HTERT RPE-1 (cell line): ENCODE measurements around the gene CFAP54.

Source experiments
- in situ Hi-C: fragments of 300-500 bp; cut with MboI; formaldehyde crosslinking; loops from 4 replicates; pipeline ENCODE4 v1.14.3; 2020; ENCODE audit warnings: low sequenced_read_pairs

Gene CFAP54

GRCh38 chr12:96743606-96744005 is 254.2 kb downstream of the CFAP54 start:
- in situ Hi-C loops = no loop called here

DNA sequence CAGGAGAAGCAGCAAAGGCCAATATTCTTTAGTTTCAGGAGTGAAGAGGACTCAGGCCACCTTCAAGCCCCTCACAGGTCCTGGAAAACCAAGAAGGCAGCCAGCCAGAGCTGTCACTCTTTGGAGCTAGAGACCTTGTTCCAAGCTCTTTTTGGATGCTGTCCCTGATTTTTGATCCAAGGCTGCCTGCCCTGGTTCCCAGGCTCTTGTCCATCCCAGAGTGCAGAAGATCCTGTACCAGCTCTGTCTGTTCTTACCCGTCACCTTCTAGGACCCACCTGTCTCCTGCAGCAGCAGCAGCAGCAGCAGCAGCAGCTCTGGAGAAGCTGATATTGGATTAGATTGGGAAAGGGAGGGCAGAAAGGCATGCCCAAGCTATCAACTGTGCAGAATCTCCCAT is 260.6 kb downstream of the CFAP54 start:
- in situ Hi-C loops = no loop called here

GRCh38 chr12:96751626-96752025 is 262.2 kb downstream of the CFAP54 start:
- in situ Hi-C loops = no loop called here

- in situ Hi-C loops = no loop called here
Measured at GRCh38 chr12:96752211-96752610, 262.8 kb downstream of the CFAP54 start.

DNA sequence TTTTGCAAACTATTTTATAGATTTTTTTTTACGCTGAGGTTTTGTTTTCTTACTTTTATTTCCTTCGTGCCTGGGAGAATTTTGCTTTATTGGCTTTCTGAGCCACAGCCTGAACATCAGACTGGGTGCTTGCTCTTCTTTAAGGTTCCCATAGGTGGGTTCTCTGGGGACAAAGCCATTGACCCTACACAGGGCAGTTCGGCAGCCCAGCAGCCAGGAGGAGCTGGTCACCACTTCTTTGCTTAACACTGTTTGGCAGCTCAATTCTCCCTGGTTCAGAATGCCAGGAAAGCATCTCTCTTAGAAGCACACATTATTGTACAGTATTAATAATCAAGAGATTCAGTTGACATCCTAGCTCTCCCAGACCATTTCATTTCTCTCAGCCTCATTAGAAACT is 276.9 kb downstream of the CFAP54 start:
- in situ Hi-C loops = no loop called here

DNA sequence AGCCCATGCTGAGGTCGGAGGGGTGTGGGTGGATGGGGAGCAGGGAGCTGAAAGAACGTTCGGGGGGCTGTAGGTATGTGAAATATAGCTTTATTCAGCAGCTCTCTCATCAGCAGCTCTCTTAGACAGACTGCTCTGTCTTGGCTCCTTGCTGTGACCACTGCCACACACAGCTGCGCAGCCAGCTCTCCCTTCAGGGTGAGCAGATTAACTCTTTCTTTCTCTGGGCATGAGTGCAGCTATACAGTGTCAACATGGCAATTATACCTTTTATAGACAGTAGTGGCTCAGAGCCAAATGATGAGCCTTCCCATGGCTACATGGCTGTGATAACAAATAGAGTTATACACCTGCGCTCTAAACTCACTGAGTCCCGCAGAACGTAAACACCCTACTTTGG is 280.0 kb downstream of the CFAP54 start:
- in situ Hi-C loops = no loop called here

- in situ Hi-C loops = no loop called here
Measured at GRCh38 chr12:96770219-96771102, 281.1 kb downstream of the CFAP54 start.

GRCh38 chr12:96773031-96773430 is 283.7 kb downstream of the CFAP54 start:
- in situ Hi-C loops = no loop called here

GRCh38 chr12:96774496-96775256 is 285.3 kb downstream of the CFAP54 start:
- in situ Hi-C loops = no loop called here

DNA sequence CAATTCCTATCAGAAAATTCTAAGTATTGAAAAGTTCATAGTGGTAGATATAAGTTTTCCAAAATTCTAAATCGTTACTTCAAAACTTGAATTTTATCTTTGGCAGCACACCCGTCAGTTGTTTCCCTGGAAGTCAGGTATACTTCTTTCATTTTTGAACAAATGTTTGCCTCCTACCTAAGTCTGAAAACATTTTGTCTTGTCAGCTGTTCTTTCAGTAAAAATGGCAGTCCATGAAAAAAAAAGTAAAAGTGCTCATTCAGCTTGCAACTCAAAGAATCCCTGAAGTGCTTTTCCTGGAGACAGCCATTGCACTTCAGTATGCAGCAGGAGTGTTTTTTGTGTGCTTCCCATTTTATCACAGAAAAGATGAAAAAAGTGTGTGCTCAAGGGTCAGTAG is 287.5 kb downstream of the CFAP54 start:
- in situ Hi-C loops = no loop called here

DNA sequence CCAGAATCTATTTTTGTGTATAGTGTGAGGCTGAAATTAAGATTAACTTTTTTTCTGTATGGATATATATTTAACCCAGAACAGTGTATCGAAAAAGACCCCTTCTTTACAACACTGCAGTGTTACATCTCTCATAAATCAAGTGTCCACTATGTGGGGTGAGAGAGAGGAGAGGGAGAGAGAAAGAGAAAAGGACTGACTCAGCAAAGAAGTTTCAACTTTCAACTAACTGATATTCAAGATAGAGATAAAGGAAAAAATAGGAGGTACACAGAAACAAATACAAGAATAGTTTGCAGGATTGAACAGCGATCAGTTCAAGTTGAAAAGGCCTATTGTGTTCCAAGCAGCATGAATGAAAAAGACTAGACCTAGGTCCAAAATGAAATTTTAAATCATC is 291.0 kb downstream of the CFAP54 start:
- in situ Hi-C loops = no loop called here

DNA sequence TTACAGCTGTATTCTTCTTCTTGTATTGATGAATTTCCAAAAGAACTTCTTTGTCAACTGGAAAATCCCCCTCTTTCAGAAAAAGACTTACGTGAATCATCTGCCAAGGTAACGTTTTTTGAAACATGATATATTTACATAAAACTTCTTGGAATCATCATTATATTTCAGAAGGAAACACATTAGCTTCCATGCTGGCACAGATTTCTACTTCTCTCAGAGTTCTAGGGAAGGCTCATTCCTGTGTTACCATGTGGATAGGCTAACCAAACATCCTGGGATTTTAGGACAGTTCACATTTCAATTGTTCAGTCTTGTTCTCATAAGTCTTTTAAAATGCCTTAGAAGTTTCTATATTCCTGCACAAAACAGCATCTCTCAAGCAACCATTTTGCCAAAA is 297.4 kb downstream of the CFAP54 start:
- in situ Hi-C loops = no loop called here

DNA sequence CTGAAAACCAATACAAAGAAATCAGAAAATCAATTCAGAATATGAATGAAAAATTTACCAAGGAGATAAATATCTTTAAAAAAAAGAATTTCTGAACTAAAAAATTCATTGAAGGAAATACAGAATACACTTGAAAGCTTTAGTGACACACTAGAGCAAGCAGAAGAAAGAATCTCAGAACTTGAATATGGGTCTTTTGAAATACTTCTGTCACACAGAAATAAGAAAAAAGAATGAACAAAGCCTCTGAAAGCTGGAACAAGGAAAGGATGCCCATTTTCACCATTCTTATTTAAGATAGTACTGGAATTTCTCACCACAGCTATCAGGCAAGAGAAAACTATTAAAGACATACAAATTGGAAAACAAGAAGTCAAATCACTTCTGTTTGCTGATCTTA is 314.6 kb downstream of the CFAP54 start:
- in situ Hi-C loops = no loop called here

DNA sequence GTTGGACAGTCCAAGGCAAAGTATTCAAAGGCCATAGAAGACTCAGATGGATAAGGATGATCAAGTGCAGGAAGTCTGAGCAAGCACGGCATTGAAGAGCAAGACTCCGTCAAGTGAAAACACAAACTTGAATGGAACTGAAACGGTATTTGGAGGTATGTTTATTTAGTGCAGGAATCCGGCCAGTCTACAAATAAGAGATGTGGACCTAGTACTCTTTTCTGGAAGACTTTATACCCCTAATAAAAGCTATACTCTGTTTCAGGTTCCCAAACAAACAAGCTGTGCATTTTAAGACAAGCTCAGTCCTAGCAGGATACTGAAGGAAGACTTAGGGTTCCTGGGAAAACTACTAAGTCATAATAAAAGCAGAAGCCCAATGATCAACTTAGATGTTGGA is 316.9 kb downstream of the CFAP54 start:
- in situ Hi-C loops = no loop called here

DNA sequence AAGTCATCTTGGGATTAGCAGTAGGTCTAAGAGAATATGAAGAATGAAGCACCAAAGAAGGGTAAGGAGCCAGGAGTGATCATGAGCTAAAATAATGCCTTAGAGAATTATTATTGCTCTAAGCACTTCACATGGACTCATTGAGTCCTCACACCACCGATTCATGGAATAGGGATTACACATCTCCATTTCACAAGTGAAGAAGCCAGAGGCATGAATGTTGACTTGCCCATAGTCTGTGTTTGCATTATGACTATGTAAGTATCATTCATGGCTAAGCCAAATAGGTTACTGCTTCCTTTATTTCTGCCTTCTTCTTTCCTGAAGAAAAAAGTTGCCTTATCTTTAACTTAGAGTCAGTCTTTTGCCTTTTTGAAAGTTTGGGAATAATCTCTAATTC is 318.4 kb downstream of the CFAP54 start:
- in situ Hi-C loops = no loop called here

DNA sequence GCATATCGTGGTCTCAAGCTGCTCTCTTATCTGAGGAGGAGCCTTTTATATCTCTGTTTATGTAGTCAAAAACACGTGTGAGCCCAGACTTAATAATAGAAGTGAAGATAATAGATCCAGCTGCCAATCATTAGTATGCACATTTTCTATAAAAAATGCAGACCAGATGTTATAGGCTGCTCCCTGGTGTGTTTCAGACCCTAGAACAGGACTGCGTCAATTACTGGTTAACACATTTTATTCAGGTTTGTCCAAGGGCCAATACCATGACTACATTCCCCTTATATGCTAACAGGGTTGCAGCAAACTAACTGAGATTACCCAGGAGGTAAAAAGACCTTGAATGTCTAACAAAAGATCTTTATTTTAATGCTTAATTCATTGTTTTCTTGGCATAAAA is 319.2 kb downstream of the CFAP54 start:
- in situ Hi-C loops = no loop called here

DNA sequence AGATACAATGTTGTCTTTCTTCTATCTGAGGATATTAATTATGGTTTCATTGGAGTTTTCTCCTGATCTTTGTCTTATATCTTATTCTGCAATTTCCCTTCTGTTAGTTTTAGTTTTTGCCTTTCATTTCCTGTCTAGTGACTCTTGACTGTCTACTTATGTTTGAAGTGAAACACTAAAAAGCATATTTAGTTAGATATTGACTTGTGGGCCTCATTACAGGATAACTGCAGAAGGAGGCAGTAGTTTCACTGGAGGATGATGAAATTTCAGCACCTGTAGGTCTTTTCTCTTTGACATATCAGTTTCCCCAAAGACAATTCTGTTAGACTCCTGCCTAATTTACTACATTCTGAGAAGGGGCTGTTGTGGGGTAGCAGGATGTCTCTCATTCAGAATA is 320.1 kb downstream of the CFAP54 start:
- in situ Hi-C loops = no loop called here

DNA sequence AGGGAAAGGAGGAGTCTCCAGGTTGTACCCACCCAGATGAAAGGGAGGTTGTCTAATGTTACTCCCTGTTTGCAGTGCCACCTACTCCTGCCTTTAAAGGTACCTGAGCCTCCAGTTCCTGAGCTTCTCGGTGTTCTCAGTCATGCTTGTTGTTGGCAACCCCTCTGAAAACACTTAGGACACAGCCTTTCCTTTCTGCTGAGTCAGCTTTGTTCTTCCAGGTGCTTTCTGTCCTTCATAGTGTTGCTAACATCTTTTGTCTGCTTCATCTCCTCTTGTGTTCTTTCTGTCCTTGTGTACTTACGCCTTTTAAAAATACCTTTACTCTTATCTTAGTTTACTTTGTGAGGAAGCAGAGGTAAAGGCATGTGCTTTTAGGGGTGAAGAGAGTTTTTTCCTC is 320.7 kb downstream of the CFAP54 start:
- in situ Hi-C loops = no loop called here

- in situ Hi-C loops = no loop called here
Measured at GRCh38 chr12:96810477-96810876, 321.1 kb downstream of the CFAP54 start.

DNA sequence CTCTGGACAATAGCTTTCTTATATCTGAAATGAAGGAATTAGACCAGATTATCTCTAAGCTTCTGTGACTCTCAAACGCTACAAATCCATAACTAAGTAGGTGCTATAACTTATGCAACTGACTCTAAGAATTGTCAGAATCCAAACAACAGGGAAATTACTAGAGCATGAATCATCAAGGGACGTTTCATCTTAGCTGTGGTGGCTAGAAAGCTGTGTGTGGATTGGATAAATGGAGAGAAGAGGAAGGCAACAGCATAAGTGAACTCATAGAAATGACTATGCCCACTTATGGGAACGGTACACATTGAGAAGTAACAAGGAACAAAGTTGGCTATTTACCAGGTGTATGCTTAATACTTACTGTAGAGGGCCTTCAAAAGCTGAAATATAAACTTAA is 321.7 kb downstream of the CFAP54 start:
- in situ Hi-C loops = no loop called here

- in situ Hi-C loops = no loop called here
Measured at GRCh38 chr12:96812153-96812552, 322.8 kb downstream of the CFAP54 start.

DNA sequence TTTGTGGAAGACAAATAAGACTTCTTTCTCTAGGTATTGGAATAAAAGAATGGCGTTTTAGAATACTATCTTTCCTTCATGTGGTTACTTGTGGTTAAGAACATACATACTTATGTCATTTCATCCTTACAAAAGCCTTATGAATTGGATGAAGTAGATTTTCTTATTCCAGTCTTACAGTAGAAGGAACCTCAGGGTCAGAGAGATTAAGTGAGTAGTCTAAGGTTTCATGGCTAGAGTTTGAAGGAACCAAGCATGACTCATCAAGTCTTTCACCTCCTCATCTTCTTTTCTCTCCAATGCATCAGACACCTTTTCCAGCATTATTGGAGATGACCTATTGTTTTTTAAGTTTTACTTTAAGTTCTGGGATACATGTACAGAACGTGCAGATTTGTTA is 324.8 kb downstream of the CFAP54 start:
- in situ Hi-C loops = no loop called here
